NCI-H748 (cell line): ENCODE measurements around the gene SNX30.

Experiments used
- DNase-seq: peaks from one replicate; lab custom pipeline; 2025; ENCODE audit not compliant: unreplicated experiment; lab: John Stamatoyannopoulos, UW

The SNX30 gene

GRCh38 chr9:112782218-112782617 is 31.7 kb downstream of the SNX30 start:
- no peak for DNase-seq

DNA sequence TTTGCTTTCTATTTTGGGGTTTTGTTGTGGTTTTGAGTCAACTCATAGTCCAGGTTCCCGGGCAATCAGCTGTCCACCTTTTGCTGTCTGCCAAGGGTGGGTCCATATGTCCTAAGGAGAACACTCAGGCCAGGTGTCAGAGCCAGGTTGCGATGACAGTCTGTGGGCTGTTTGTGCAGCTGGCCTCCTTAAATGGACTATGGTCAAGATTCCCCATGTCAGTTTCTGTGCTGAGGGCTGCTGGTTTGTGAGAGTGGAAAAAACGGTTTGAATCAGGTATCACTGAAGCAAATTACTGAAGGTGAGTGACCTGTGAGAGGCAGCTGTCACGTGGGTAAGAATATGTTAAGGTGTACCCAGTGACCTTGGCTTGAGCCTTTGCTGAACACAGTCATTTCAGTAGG is 33.0 kb downstream of the SNX30 start:
- peak; percentile 50 for DNase-seq

DNA sequence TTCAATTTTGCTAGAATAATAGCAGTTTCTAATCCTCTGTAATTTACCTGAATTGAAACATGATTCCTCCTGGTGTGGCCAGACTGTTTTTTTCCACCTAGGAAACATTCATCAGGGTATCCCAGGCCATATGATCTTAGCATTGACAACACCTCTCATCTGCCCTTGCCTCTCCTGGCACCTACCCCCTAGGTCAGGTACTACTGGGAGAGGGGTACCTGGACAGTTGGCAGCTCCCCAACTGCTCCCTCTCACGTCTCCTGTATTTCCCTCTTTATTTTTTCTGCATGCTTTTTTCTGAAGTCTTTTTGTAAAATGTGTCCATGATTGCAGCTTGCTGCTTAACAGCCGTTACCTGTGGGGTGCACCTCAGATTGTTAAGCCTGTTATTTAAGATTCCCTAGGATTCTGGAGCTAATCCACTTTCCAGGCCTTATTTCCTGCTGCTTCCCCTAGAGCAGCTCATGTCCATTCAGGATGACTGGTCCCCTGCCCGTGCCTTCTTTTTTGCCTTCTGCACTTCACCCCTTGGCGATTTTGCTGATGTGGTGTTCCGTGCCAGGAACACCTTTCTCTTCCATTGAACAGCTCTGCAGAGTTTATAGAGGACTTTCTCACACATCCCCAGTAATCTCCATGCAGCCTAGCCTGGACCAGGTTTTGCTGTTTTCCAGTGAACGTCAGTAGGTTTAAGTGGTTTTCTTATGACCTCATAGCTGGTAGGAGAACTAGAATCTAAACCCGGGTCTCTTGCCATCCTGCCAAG is 33.6 kb downstream of the SNX30 start:
- DNase-seq, result no peak

DNA sequence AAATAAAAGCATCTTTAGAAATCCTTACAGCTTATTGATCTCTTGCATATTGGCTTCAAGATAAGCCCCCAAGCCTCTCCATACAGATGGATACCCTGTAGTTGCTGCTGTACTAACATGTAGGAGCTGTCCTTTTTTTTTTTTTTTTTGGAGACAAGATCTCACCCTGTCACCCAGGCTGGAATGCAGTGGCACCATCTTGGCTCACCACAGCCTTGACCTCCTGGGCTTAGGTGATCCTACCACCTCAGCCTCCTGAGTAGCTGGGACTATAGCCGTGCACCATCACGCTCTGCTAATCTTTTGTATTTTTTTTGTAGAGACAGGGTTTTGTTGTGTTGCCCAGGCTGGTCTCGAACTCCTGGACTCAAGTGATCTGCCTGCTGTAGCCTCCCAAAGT is 35.4 kb downstream of the SNX30 start:
- DNase-seq, result no peak

GRCh38 chr9:112786829-112787520 is 36.4 kb downstream of the SNX30 start:
- no peak for DNase-seq

DNA sequence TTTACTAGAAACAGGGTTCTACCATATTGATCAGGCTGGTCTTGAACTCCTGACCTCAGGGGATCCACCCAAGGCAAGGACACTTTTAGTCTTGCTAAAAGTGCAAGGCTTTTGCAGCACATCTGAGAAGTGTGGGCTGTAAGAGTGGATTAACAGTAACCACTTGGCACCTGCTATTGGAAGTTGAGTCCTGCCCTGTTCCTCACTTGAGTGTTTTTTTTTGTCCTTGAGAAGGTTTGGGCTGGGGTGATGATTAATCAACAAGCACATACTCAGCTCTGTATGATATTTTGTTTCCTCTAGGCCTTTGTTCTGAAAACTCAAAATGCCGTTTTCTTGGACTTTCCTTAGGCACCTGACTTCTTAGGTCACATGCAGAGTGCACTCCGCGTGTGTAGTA is 37.4 kb downstream of the SNX30 start:
- no peak for DNase-seq

DNA sequence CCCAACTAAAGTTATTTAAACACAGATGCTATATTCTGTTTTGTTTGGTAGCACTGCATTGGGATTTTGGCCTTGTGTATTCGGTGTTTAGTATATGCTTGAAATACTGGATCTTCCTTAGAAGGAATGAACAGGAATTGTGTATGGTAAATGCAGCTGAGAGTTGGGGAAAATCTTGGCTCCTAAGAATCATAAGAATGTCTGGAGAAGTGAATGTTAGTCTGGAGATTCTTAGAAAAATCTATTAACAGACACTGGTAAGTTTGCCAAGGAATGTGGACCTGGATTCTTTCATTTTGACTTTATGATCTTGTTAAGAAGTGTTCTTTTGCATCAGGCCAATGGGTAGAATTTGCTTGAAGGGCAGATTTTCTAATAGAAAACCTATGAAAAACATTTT is 38.9 kb downstream of the SNX30 start:
- no peak for DNase-seq

GRCh38 chr9:112789891-112790774 is 39.6 kb downstream of the SNX30 start:
- no peak for DNase-seq

- no peak for DNase-seq
These were observed 42.1 kb downstream of the SNX30 start for GRCh38 chr9:112792670-112793069.

- DNase-seq, result peak; percentile 64
These were observed 42.8 kb downstream of the SNX30 start for GRCh38 chr9:112793213-112793810.

- DNase-seq, result no peak
These were observed 44.2 kb downstream of the SNX30 start for GRCh38 chr9:112794731-112795130.

DNA sequence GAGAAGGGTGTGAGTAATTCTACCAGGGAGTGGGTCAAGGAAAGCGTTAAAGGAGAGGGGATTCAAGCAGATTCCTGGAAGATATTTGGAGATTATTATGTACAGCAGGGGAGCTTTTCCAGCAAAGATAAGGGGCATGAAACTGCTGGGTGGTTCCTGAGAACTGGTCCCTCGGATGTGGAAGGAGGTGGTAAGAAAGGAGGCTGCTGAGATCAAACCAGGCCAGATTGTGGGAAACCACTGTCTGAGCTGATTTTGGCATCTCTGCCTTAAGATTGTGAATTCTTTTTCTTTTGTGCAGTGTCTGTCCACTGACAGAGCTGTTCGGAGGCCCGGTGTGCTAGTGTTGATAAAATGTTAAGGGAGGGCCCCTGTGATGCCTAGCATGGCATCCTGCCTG is 45.4 kb downstream of the SNX30 start:
- DNase-seq, result no peak

DNA sequence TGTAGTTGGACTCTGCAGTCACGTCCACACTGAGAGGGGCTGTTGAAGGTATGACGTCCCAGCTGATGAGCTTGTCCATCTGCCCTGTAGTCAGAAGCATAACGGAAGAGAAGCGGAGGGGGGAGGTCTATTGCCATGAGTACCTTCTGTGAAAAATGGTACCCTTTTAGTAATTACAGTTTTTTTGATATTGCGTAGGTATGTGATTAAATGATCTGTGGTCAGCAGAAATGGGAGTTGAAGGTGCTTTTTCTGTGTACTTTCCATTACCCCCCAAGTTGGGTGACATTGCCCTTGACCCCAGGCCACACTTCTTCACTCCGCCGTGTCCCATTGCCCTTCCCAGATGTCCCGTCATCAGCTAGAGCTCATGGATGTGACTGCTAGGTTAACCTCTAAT is 45.9 kb downstream of the SNX30 start:
- DNase-seq, result no peak

GRCh38 chr9:112809351-112809848 is 58.8 kb downstream of the SNX30 start:
- DNase-seq, result no peak

GRCh38 chr9:112809906-112810305 is 59.3 kb downstream of the SNX30 start:
- DNase-seq, result no peak

GRCh38 chr9:112810696-112811490 is 60.3 kb downstream of the SNX30 start:
- DNase-seq, result no peak

- DNase-seq, result no peak
These were observed 61.0 kb downstream of the SNX30 start for GRCh38 chr9:112811518-112811917.

GRCh38 chr9:112815868-112816267 is 65.3 kb downstream of the SNX30 start:
- no peak for DNase-seq

DNA sequence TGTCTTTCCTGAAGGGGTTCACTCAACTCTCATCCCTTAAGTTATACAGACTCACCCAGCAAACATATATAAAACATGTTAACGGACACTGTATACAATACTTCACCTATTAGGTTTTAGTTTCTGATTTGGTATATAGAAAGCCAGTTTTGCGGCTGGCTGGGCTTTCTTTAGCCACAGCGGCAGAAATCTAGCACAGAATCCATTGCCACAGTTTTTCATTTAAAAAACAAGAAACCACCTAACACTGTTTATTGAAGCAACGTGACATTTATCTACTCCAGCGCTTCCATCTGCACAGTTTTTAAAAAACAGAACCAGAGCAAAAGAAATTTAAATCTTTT is 67.3 kb downstream of the SNX30 start:
- no peak for DNase-seq
